Chondrocyte (in vitro differentiated cells): ENCODE results near the gene ERBB4. TPM values are rescaled to one million over a fixed set of nuclear protein-coding genes. Genes with fewer than 3 reads are reported as not detected.

Experiments used
- DNase-seq: peaks from one replicate; pipeline ENCODE4 v3.0.0; 2021; ENCODE audit warnings: mixed read lengths, low spot score
- H3K27ac Mint-ChIP-seq: one replicate; pipeline ENCODE4 v1.8.0; 2021; ENCODE audit warnings: mild to moderate bottlenecking, moderate library complexity, mixed read lengths; ENCODE audit not compliant: unreplicated experiment
- H3K27me3 Mint-ChIP-seq: 2 replicates; pipeline ENCODE4 v1.8.0; 2021; ENCODE audit warnings: low read depth, mixed read lengths
- H3K36me3 Mint-ChIP-seq: 2 replicates; pipeline ENCODE4 v1.8.0; 2021; ENCODE audit warnings: low read depth, mixed read lengths
- H3K4me1 Mint-ChIP-seq: 2 replicates; pipeline ENCODE4 v1.8.0; 2021; ENCODE audit warnings: low read depth, mild to moderate bottlenecking, mixed read lengths
- H3K4me3 Mint-ChIP-seq: one replicate; pipeline ENCODE4 v1.8.0; 2021; ENCODE audit warnings: mild to moderate bottlenecking, moderate library complexity, mixed read lengths; ENCODE audit not compliant: unreplicated experiment
- H3K9me3 Mint-ChIP-seq: 2 replicates; pipeline ENCODE4 v1.8.0; 2021; ENCODE audit warnings: low read depth, mixed read lengths
- total RNA-seq: library from RNA; stranded (reverse); gene quantifications from 3 replicates; pipeline ENCODE4 v1.2.1, GENCODE V29; 2021
- TF ChIP-seq, protein P1 (sequence below): fragments of 200-600 bp; sonication (generic); IDR thresholded peaks from 2 replicates; pipeline ENCODE4 v1.5.0; 2021; ENCODE audit warnings: antibody characterized with exemption, mild to moderate bottlenecking, moderate library complexity

The ERBB4 gene
- total RNA-seq, 1 donor from 2014 or later: 1.3 TPM

DNA sequence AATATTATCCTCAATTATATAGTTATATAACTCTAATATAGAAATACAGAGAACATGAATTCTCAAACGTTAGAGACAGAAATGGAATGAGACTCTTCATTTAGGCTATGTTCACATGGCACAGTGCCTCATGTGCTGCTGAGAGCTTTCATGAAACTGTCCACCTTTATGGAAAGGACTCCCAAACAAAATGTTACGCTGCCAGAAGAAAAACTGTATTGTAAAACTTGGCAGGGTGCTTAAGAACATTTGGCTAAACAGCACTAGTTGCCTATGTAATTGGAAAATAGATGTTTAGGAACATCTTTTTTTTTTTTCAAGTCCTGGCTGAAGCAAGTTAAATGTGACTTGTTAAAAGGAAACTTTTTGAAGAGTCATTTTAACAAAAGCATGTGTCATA is 396.0 kb downstream of the ERBB4 start:
- no peak for DNase-seq
- H3K4me1 Mint-ChIP-seq: peaks cover 32% of the 10 kb centered on the region
- no peak overlapping the region for H3K4me3 Mint-ChIP-seq
- no peak overlapping the region for H3K27ac Mint-ChIP-seq
- no peaks in the 10 kb centered on the region for H3K27me3 Mint-ChIP-seq
- H3K36me3 Mint-ChIP-seq: no peaks in the 10 kb centered on the region
- no peaks in the 10 kb centered on the region for H3K9me3 Mint-ChIP-seq
- TF ChIP-seq, protein P1, sequence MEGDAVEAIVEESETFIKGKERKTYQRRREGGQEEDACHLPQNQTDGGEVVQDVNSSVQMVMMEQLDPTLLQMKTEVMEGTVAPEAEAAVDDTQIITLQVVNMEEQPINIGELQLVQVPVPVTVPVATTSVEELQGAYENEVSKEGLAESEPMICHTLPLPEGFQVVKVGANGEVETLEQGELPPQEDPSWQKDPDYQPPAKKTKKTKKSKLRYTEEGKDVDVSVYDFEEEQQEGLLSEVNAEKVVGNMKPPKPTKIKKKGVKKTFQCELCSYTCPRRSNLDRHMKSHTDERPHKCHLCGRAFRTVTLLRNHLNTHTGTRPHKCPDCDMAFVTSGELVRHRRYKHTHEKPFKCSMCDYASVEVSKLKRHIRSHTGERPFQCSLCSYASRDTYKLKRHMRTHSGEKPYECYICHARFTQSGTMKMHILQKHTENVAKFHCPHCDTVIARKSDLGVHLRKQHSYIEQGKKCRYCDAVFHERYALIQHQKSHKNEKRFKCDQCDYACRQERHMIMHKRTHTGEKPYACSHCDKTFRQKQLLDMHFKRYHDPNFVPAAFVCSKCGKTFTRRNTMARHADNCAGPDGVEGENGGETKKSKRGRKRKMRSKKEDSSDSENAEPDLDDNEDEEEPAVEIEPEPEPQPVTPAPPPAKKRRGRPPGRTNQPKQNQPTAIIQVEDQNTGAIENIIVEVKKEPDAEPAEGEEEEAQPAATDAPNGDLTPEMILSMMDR: no peak

DNA sequence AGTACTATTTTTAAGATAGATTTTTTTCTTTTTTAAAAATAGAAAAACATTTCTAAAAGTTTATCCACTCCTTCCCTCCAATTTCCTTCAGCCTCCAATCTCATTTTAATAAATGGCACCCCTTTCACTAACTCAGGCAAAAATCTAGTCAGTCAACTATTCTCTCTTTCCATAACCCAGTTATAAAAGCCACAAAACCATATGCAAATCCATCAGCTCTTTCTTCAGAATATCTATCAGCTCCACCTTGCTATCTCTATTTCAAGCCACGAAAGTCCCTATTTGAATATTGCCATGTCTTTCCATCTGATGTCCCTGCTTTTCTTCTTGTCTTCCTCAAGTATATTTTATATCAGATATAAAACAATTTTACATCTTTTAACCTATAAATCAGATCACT is 397.1 kb downstream of the ERBB4 start:
- no peak for DNase-seq
- Mint-ChIP-seq H3K9me3 (peaks cover 2% of the 10 kb centered on the region), H3K27ac (no peak overlapping the region), H3K36me3 (no peaks in the 10 kb centered on the region), H3K4me1 (peaks cover 31% of the 10 kb centered on the region), H3K27me3 (no peaks in the 10 kb centered on the region), H3K4me3 (no peak overlapping the region)
- TF ChIP-seq, protein P1: no peak

DNA sequence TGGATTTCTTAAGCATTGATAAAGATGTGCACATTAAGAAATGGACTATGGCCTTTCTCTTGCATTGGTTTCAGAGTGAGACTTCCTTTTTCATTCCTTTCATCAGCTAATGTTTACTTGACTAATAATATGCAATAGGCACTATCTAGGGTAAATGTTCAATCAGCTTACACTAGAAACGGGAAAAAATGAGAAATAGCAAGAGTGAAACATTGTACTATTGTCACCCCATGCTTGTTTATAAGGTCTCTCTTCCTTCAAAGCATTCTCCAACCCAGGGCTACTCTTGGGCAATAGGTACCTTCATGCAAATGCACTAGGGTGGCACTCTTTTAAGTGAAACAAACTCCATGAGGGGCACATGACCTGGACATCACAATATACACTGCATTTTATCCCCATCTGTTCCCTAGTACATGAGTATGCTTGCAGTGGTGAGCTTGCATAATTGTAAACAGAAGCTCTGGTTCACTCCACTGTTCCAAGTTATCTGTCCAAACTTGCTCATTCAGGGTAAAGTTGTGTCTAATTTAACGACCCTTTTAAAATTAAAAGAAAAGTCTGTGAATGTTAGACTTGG is 402.3 kb downstream of the ERBB4 start:
- H3K4me1 Mint-ChIP-seq: peaks cover 9% of the 10 kb centered on the region
- TF ChIP-seq, protein P1: no peak
- no peak overlapping the region for H3K4me3 Mint-ChIP-seq
- no peak for DNase-seq
- no peak overlapping the region for H3K27ac Mint-ChIP-seq
- peaks cover 2% of the 10 kb centered on the region for H3K9me3 Mint-ChIP-seq
- no peaks in the 10 kb centered on the region for H3K36me3 Mint-ChIP-seq
- H3K27me3 Mint-ChIP-seq: no peaks in the 10 kb centered on the region

DNA sequence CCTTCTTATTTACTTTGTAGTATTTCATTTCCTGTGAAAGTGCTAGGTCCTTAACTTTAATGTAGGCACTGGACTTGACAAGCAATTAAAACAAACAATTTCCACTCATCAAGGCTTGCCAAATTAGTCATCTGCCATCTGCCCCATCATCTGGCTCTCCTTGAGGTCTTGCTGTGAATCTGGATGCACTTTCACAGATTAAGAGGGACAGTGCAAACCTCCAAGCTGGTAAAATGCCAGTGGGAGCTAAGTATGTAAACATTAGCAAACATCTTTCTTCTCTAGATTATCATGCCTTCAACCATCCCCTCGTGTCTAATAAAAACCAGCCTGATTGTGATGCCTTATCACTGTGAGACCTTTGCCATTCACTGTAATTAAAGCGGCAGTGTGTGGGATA is 402.9 kb downstream of the ERBB4 start:
- H3K4me3 Mint-ChIP-seq: no peak overlapping the region
- peaks cover 2% of the 10 kb centered on the region for H3K9me3 Mint-ChIP-seq
- no peak overlapping the region for H3K27ac Mint-ChIP-seq
- TF ChIP-seq, protein P1: no peak
- H3K27me3 Mint-ChIP-seq: no peaks in the 10 kb centered on the region
- DNase-seq: no peak
- no peaks in the 10 kb centered on the region for H3K36me3 Mint-ChIP-seq
- H3K4me1 Mint-ChIP-seq: peaks cover 5% of the 10 kb centered on the region

DNA sequence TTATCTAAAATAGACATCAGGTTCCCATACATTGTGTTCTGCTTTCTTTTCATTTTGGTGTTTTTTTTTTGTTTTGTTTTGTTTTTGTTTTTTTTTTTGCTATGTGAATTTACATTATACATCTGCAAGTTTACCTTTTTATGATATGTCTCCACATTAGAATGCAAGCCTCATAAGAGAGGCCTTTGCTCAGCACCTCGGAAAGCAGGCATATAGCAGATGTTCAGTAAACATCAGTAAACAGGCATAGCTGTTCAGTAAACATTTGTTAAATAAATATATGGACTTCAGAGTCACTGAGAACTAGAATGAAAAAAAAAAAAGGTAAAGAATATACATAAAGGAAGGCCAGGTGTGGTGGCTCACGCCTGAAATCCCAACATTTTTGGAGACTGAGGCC is 405.3 kb downstream of the ERBB4 start:
- Mint-ChIP-seq H3K4me3 (no peak overlapping the region), H3K27ac (no peak overlapping the region), H3K4me1 (peaks cover 5% of the 10 kb centered on the region), H3K36me3 (no peaks in the 10 kb centered on the region), H3K27me3 (no peaks in the 10 kb centered on the region), H3K9me3 (peaks cover 2% of the 10 kb centered on the region)
- TF ChIP-seq, protein P1: no peak
- DNase-seq: no peak
